Endodermal cell (in vitro differentiated cells): ENCODE measurements around the gene CTRB1. TPM values are rescaled to one million over a fixed set of nuclear protein-coding genes. Genes with fewer than 3 reads are reported as not detected.

ENCODE experiments used
- DNase-seq: peaks from one replicate; pipeline ENCODE4 v3.0.0-alpha.2; 2017
- H3K27ac ChIP-seq: 2 replicates; pipeline ENCODE4 v1.5.1; 2013; ENCODE audit warnings: mild to moderate bottlenecking, low read depth, low read length, moderate library complexity
- H3K27me3 ChIP-seq: 2 replicates; pipeline ENCODE4 v1.6.1; 2013; ENCODE audit warnings: mild to moderate bottlenecking, low read length, moderate library complexity; ENCODE audit not compliant: insufficient read depth, control insufficient read depth, poor library complexity, severe bottlenecking
- H3K36me3 ChIP-seq: 2 replicates; pipeline ENCODE4 v1.7.0; 2013; ENCODE audit warnings: mild to moderate bottlenecking, low read length, moderate library complexity; ENCODE audit not compliant: control insufficient read depth, insufficient read depth
- H3K4me1 ChIP-seq: one replicate; pipeline ENCODE4 v1.7.0; 2013; ENCODE audit warnings: low read length; ENCODE audit not compliant: control insufficient read depth, insufficient read depth
- H3K4me3 ChIP-seq: 2 replicates; pipeline ENCODE4 v1.5.1; 2013; ENCODE audit warnings: mild to moderate bottlenecking, low read length, moderate library complexity
- H3K9ac ChIP-seq: 2 replicates; pipeline ENCODE4 v1.6.1; 2013; ENCODE audit warnings: mild to moderate bottlenecking, low read length, moderate library complexity; ENCODE audit not compliant: poor library complexity, severe bottlenecking; ENCODE audit errors: extremely low read depth
- H3K9me3 ChIP-seq: 2 replicates; pipeline ENCODE4 v1.6.1; 2013; ENCODE audit warnings: mild to moderate bottlenecking, low read length, moderate library complexity; ENCODE audit not compliant: control insufficient read depth
- H3K27ac Mint-ChIP-seq: 2 replicates; pipeline ENCODE4 v1.8.0; 2020; ENCODE audit warnings: mixed read lengths
- H3K27me3 Mint-ChIP-seq: 2 replicates; pipeline ENCODE4 v1.8.0; 2021; ENCODE audit warnings: mild to moderate bottlenecking, mixed read lengths; ENCODE audit not compliant: insufficient read depth
- H3K36me3 Mint-ChIP-seq: 2 replicates; pipeline ENCODE4 v1.8.0; 2020; ENCODE audit warnings: low read depth, mixed read lengths
- H3K4me1 Mint-ChIP-seq: 2 replicates; pipeline ENCODE4 v1.8.0; 2020; ENCODE audit warnings: mixed read lengths
- H3K4me3 Mint-ChIP-seq: 2 replicates; pipeline ENCODE4 v1.8.0; 2020; ENCODE audit warnings: mild to moderate bottlenecking, moderate library complexity, mixed read lengths
- H3K9me3 Mint-ChIP-seq: 2 replicates; pipeline ENCODE4 v1.8.0; 2020; ENCODE audit warnings: mild to moderate bottlenecking, mixed read lengths
- CTCF ChIP-seq: fragments of 200-600 bp; sonication (generic); conservative IDR thresholded peaks from 2 replicates; pipeline ENCODE4 v1.5.0; 2021; ENCODE audit warnings: antibody characterized with exemption, mild to moderate bottlenecking
- whole genome bisulfite sequencing, 2 experiments: methylation state at CpG; one replicate each; pipeline versions ENCODE4 v1.1.5 to v1.1.7; 2013; ENCODE audit warnings: missing lambda C conversion rate in 2 of 2, mixed read lengths in 1 of 2; ENCODE audit not compliant: insufficient coverage in 1 of 2, insufficient read length in 1 of 2; 5-methylcytosine and 5-hydroxymethylcytosine counted together
- total RNA-seq, 2 donors: library from RNA; stranded (reverse); fragmentation: NEBNext Ultra II Directional in 1 of 2; extraction: Animal tissue kit (Norgen Biotek cat#: 25700) in 1 of 2; gene quantifications; 2 replicates in 1 of 2; 3 replicates in 1 of 2; pipeline ENCODE4 v1.2.1, GENCODE V29; 2021

Gene CTRB1
- total RNA-seq, 2 donors from 2014 or later: not detected

- Histone ChIP-seq H3K27ac (no peak overlapping the region), H3K4me1 (peaks cover 14% of the 10 kb centered on the region), H3K9me3 (no peaks in the 10 kb centered on the region), H3K4me3 (peak overlapping the region; percentile 89), H3K36me3 (no peaks in the 10 kb centered on the region), H3K9ac (peak overlapping the region; percentile 83), H3K27me3 (no peaks in the 10 kb centered on the region)
- Mint-ChIP-seq H3K4me3 (peak overlapping the region; percentile 73), H3K36me3 (peaks cover 3% of the 10 kb centered on the region), H3K9me3 (no peaks in the 10 kb centered on the region), H3K27me3 (no peaks in the 10 kb centered on the region), H3K4me1 (peaks cover 33% of the 10 kb centered on the region), H3K27ac (peak overlapping the region; percentile 44)
- WGBS, 2 experiments: 75 to 88% methylated on average over 6 to 14 of the region's 14 CpGs
- no peak for TF ChIP-seq CTCF
- DNase-seq: no peak
Measured at GRCh38 chr16:75264457-75264998, 45.7 kb downstream of the CTRB1 start.

GRCh38 chr16:75264999-75265910 lies 46.5 kb downstream of the CTRB1 start:
- peak overlapping the region; percentile 73 for H3K4me3 Mint-ChIP-seq
- no peaks in the 10 kb centered on the region for H3K9me3 ChIP-seq
- H3K4me1 Mint-ChIP-seq: peaks cover 33% of the 10 kb centered on the region
- peaks cover 3% of the 10 kb centered on the region for H3K36me3 Mint-ChIP-seq
- no peak overlapping the region for H3K27ac Mint-ChIP-seq
- H3K36me3 ChIP-seq: no peaks in the 10 kb centered on the region
- H3K9ac ChIP-seq: peak overlapping the region; percentile 83
- H3K4me3 ChIP-seq: peak overlapping the region; percentile 89
- H3K9me3 Mint-ChIP-seq: no peaks in the 10 kb centered on the region
- H3K27ac ChIP-seq: peak overlapping the region; percentile 66
- H3K27me3 ChIP-seq: no peaks in the 10 kb centered on the region
- TF ChIP-seq CTCF: no peak
- H3K27me3 Mint-ChIP-seq: no peaks in the 10 kb centered on the region
- DNase-seq: peak; percentile 73
- WGBS, 2 experiments: 3% methylated on average over 34 to 74 of the region's 74 CpGs
- peaks cover 14% of the 10 kb centered on the region for H3K4me1 ChIP-seq

- WGBS, 2 experiments: 12 to 15% methylated on average over 21 to 62 of the region's 62 CpGs
- Mint-ChIP-seq H3K27me3 (no peaks in the 10 kb centered on the region), H3K4me1 (peaks cover 26% of the 10 kb centered on the region), H3K4me3 (peak overlapping the region; percentile 73), H3K27ac (peak overlapping the region; percentile 88), H3K9me3 (no peaks in the 10 kb centered on the region), H3K36me3 (peaks cover 3% of the 10 kb centered on the region)
- no peaks in the 10 kb centered on the region for H3K9me3 ChIP-seq
- peak overlapping the region; percentile 32 for H3K9ac ChIP-seq
- H3K27me3 ChIP-seq: no peaks in the 10 kb centered on the region
- peak overlapping the region; percentile 89 for H3K4me3 ChIP-seq
- H3K36me3 ChIP-seq: no peaks in the 10 kb centered on the region
- no peak for TF ChIP-seq CTCF
- no peak overlapping the region for H3K27ac ChIP-seq
- DNase-seq: peak; percentile 96
- peaks cover 13% of the 10 kb centered on the region for H3K4me1 ChIP-seq
Measured at GRCh38 chr16:75265911-75266701, 47.3 kb downstream of the CTRB1 start.
